Measurements from ENCODE around the gene ZDHHC20.
A peak's percentile ranks its signal among the peaks of the same experiment; 100 is the strongest.

Gene ZDHHC20

GRCh38 chr13:21458813-21459701 lies at the start of gene ZDHHC20:
Gene ZDHHC20, minus strand, starts transcription at chr13:21459303. Its CDS starts 132 bp downstream, at chr13:21459171.
- peak; percentile 85 for DNase-seq (ENCODE audit: low read depth)

GRCh38 chr13:21504379-21504778 lies 45.3 kb upstream of the ZDHHC20 start:
- no peak for DNase-seq (ENCODE audit: low read depth)

- DNase-seq (ENCODE audit: low read depth): no peak
Measured at GRCh38 chr13:21501686-21502085, 42.6 kb upstream of the ZDHHC20 start.

- no peak for DNase-seq (ENCODE audit: low read depth)
Measured at GRCh38 chr13:21486322-21486721, 27.2 kb upstream of the ZDHHC20 start.

- DNase-seq (ENCODE audit: low read depth): no peak
Measured at GRCh38 chr13:21483748-21484147, 24.6 kb upstream of the ZDHHC20 start.

- DNase-seq (ENCODE audit: low read depth): no peak
Measured at GRCh38 chr13:21481359-21481758, 22.3 kb upstream of the ZDHHC20 start.

GRCh38 chr13:21478881-21479808 lies 20.0 kb upstream of the ZDHHC20 start:
- peak; percentile 38 for DNase-seq (ENCODE audit: low read depth)

GRCh38 chr13:21476893-21477472 lies 17.9 kb upstream of the ZDHHC20 start:
- peak; percentile 79 for DNase-seq (ENCODE audit: low read depth)

- DNase-seq (ENCODE audit: low read depth): no peak
Measured at GRCh38 chr13:21475115-21475514, 16.0 kb upstream of the ZDHHC20 start.

- no peak for DNase-seq (ENCODE audit: low read depth)
Measured at GRCh38 chr13:21470785-21471184, 11.7 kb upstream of the ZDHHC20 start.

GRCh38 chr13:21466527-21466926 lies 7.4 kb upstream of the ZDHHC20 start:
- DNase-seq (ENCODE audit: low read depth): no peak

GRCh38 chr13:21465710-21466160 lies 6.6 kb upstream of the ZDHHC20 start:
- no peak for DNase-seq (ENCODE audit: low read depth)

GRCh38 chr13:21463424-21463823 lies 4.3 kb upstream of the ZDHHC20 start:
- no peak for DNase-seq (ENCODE audit: low read depth)

GRCh38 chr13:21461131-21461530 lies 2.0 kb upstream of the ZDHHC20 start:
- DNase-seq (ENCODE audit: low read depth): no peak

- peak; percentile 45 for DNase-seq (ENCODE audit: low read depth)
Measured at GRCh38 chr13:21458451-21458812, 671 bp downstream of the ZDHHC20 start.

GRCh38 chr13:21453387-21454081 lies 5.6 kb downstream of the ZDHHC20 start:
- no peak for DNase-seq (ENCODE audit: low read depth)

- no peak for DNase-seq (ENCODE audit: low read depth)
Measured at GRCh38 chr13:21450936-21451335, 8.2 kb downstream of the ZDHHC20 start.

- no peak for DNase-seq (ENCODE audit: low read depth)
Measured at GRCh38 chr13:21446656-21447055, 12.4 kb downstream of the ZDHHC20 start.

GRCh38 chr13:21445759-21446158 lies 13.3 kb downstream of the ZDHHC20 start:
- DNase-seq (ENCODE audit: low read depth): no peak

GRCh38 chr13:21443171-21443570 lies 15.9 kb downstream of the ZDHHC20 start:
- no peak for DNase-seq (ENCODE audit: low read depth)

- no peak for DNase-seq (ENCODE audit: low read depth)
Measured at GRCh38 chr13:21436582-21436981, 22.5 kb downstream of the ZDHHC20 start.

- peak; percentile 13 for DNase-seq (ENCODE audit: low read depth)
Measured at GRCh38 chr13:21435687-21436151, 23.4 kb downstream of the ZDHHC20 start.
